ENCODE data around the gene IFT43. TPM values are rescaled to one million over a fixed set of nuclear protein-coding genes. Genes with fewer than 3 reads are reported as not detected.

Gene IFT43
- total RNA-seq, 4 donors from 2014 or later, result 16.2 to 31.4 (median 26.1) TPM

DNA sequence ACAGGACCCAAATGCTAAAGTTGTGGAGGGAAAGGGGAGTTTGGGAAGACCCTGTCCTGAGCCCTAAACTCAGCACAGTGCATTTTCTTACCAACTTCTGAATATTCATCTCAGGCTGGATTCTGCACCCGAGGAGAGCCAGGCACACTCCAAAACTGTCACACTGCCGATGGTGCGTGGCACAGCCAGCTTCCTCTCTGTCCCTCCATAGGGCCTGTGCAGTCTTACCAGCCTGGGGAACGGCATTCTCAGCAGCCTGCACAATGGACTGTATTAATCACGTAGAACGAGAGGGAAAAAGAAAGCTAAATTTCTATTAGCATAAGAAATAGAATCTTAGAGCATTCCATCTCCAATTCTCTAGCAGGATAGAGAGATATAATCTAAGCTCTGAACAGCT is 94.9 kb downstream of the IFT43 start:
- no peaks in the 10 kb centered on the region for H3K4me1 ChIP-seq
- DNase-seq (ENCODE audit: low spot score in 2 of 2), result no peak
- H3K27me3 ChIP-seq, result no peaks in the 10 kb centered on the region
- TF ChIP-seq POLR2A (IDR thresholded peaks at IDR 0.05) (no peak), EP300 (IDR thresholded peaks at IDR 0.05) (no peak)
- TF ChIP-seq, protein P1, sequence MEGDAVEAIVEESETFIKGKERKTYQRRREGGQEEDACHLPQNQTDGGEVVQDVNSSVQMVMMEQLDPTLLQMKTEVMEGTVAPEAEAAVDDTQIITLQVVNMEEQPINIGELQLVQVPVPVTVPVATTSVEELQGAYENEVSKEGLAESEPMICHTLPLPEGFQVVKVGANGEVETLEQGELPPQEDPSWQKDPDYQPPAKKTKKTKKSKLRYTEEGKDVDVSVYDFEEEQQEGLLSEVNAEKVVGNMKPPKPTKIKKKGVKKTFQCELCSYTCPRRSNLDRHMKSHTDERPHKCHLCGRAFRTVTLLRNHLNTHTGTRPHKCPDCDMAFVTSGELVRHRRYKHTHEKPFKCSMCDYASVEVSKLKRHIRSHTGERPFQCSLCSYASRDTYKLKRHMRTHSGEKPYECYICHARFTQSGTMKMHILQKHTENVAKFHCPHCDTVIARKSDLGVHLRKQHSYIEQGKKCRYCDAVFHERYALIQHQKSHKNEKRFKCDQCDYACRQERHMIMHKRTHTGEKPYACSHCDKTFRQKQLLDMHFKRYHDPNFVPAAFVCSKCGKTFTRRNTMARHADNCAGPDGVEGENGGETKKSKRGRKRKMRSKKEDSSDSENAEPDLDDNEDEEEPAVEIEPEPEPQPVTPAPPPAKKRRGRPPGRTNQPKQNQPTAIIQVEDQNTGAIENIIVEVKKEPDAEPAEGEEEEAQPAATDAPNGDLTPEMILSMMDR (IDR thresholded peaks at IDR 0.05), result no peak
- H3K4me3 ChIP-seq, result no peak overlapping the region
- peaks cover 0 to 53% (median 0%) of the 10 kb centered on the region in 3 donors for H3K36me3 ChIP-seq
- no peak overlapping the region for H3K27ac ChIP-seq
- no peaks in the 10 kb centered on the region for H3K9me3 ChIP-seq
- 62 to 67% methylated on average over 6 of the region's 6 CpGs for WGBS, 2 donors

DNA sequence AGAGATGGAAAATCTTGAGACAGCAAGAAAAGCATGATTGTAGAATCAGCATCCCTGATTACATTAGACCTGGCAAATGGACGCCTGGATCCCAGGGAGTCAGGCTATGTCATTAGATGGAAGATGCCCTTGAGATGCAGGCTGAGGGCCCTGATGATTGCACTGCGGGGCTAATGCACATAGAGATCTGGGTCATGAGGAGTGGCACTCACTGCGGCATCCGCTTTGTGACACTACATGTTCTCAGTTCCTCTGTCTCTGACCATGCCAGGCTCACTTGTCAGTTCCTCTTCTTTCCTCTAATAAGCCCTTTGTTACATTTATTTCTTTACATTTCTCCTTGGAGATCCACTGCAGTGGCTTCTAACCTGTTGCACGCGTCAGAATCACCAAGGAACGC is 96.1 kb downstream of the IFT43 start:
- TF ChIP-seq, protein P1 (IDR thresholded peaks at IDR 0.05), result no peak
- TF ChIP-seq POLR2A (IDR thresholded peaks at IDR 0.05), result no peak
- no peak for TF ChIP-seq EP300 (IDR thresholded peaks at IDR 0.05)
- DNase-seq (ENCODE audit: low spot score in 2 of 2), result no peak
- Histone ChIP-seq H3K36me3 (peaks cover 0 to 57% (median 0%) of the 10 kb centered on the region in 3 donors), H3K27ac (no peak overlapping the region), H3K4me1 (no peaks in the 10 kb centered on the region), H3K9me3 (no peaks in the 10 kb centered on the region), H3K4me3 (no peak overlapping the region), H3K27me3 (no peaks in the 10 kb centered on the region)
- WGBS, 2 donors, result 87 to 88% methylated on average over 7 of the region's 7 CpGs

DNA sequence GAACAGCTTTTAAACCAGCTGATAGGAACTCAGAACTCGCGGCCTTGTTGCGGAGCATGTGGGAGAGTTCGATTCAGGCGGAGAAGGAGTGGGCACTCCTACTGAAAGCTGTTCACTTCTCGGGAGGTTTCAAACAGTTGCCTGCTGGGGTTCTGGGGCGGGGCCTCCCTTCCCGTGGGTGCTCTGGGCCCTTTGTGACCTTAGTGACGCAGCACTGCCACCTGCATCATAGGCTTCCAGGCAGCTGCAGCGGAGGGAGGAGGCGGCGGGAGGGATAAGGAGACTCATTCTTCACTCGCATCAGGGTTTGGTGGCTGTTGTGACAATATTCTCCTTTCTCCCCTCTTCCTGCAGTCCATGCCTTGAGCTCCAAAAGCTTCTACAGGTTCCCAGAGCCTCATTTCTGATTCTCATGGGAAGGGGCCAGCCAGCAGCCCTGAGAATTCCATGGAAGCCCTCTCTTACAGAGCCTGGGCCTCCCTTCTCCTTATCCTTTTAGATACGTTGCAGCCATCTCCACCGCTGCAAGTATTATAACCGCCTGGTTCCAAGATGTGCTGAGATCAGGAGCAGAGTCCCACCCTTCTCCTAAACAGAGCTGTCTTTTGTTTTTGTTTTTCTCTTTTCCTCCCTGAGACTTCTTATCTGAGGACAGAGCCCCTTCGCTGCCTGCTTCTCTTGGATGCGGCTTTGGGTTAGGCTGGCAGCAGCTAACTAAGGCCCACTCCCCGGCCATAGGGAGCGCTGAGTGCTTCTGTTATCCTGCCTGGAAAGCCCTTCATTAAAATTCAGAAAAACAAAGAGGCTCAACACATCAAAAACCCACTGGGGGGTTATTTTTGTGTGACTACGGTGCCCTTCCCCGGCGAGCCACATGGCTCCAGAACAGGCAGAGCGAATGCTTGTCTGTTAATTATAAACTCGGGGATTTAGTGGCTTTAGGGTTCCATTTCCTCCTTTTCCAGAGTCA is 98.5 kb downstream of the IFT43 start:
- Histone ChIP-seq H3K27ac (no peak overlapping the region), H3K4me3 (no peak overlapping the region), H3K27me3 (no peaks in the 10 kb centered on the region), H3K9me3 (no peaks in the 10 kb centered on the region), H3K36me3 (peaks cover 0 to 40% (median 0%) of the 10 kb centered on the region in 3 donors), H3K4me1 (peaks cover 0 to 6% (median 0%) of the 10 kb centered on the region in 4 donors)
- no peak for DNase-seq (ENCODE audit: low spot score in 2 of 2)
- TF ChIP-seq POLR2A (IDR thresholded peaks at IDR 0.05) (no peak), EP300 (IDR thresholded peaks at IDR 0.05) (no peak)
- 71% methylated on average over 25 of the region's 25 CpGs for WGBS, 2 donors

DNA sequence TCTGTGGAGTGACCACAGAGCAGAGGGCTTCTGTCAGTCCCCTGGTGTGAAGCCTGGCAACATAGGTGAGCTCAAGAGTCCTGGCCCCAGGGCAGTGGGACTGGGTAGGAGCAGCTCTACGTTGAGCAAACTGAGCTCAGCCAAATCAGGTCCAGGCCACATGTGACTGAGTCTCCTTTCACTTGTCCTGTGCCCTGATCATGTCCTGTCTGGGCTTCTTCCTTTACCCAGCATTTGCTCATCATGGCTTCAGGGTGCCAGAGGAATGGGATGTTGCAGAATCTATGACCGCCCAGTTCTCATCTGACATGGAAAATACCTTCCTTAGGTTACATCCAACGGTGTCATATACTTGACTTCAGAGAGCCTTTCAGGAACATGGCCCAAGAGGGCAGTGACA is 99.8 kb downstream of the IFT43 start:
- H3K27ac ChIP-seq, result no peak overlapping the region
- TF ChIP-seq, protein P1 (IDR thresholded peaks at IDR 0.05), result no peak
- no peak for TF ChIP-seq EP300 (IDR thresholded peaks at IDR 0.05)
- TF ChIP-seq POLR2A (IDR thresholded peaks at IDR 0.05), result no peak

DNA sequence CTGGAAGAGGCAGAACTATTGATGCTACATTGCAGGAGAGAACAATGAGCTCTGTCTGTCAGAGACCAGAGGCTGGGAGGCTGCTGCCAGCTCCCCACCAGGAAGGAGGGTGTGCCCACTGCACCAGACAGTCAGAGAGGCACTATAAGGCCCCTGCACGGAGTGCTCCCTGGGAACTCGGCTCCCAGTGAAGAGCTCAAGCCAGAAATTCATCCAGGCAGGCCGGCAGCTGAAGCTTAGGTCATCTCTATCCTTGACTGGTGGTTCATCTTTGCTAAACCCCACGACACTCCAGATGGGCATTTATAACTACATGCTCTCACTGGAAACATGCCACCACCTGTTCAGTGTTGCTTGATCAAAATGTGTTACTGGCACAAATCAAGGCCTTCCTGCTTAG is 101.1 kb downstream of the IFT43 start:
- 60 to 77% methylated on average over 3 to 4 of the region's 4 CpGs for WGBS, 2 donors
- Histone ChIP-seq H3K27me3 (no peaks in the 10 kb centered on the region), H3K4me3 (no peak overlapping the region), H3K4me1 (peaks cover 0 to 9% (median 0%) of the 10 kb centered on the region in 4 donors), H3K9me3 (no peaks in the 10 kb centered on the region), H3K27ac (no peak overlapping the region), H3K36me3 (peaks cover 0 to 35% (median 0%) of the 10 kb centered on the region in 3 donors)
- TF ChIP-seq, protein P1 (IDR thresholded peaks at IDR 0.05), result no peak
- TF ChIP-seq EP300 (IDR thresholded peaks at IDR 0.05) (no peak), POLR2A (IDR thresholded peaks at IDR 0.05) (no peak)
- no peak for DNase-seq (ENCODE audit: low spot score in 2 of 2)

More for the DNA sequence above, 99.8 kb downstream of the IFT43 start:
- Histone ChIP-seq H3K4me1 (peaks cover 0 to 9% (median 0%) of the 10 kb centered on the region in 4 donors), H3K36me3 (peaks cover 0 to 38% (median 0%) of the 10 kb centered on the region in 3 donors), H3K27me3 (no peaks in the 10 kb centered on the region), H3K4me3 (no peak overlapping the region), H3K9me3 (no peaks in the 10 kb centered on the region)
- no peak for DNase-seq (ENCODE audit: low spot score in 2 of 2)
- WGBS, 2 donors, result 77 to 96% methylated on average over 3 of the region's 3 CpGs
